Prostate gland (tissue), 2 donors: ENCODE measurements around the gene TPST2. TPM values are rescaled to one million over a fixed set of nuclear protein-coding genes. Genes with fewer than 3 reads are reported as not detected.
A peak's percentile ranks its signal among the peaks of the same experiment; 100 is the strongest.

Experiments
- DNase-seq: peaks from one replicate; pipeline ENCODE4 v3.0.0-alpha.2; 2019; ENCODE audit warnings: low spot score
- H3K27ac ChIP-seq, 2 donors: fragments of 200-600 bp; sonication (generic); 2 replicates each; pipeline ENCODE4 v1.5.1; 2017 to 2019
- H3K27me3 ChIP-seq: fragments of 200-600 bp; sonication (generic); replicated peaks from 2 replicates; pipeline ENCODE4 v1.5.1; 2019; ENCODE audit not compliant: insufficient read depth
- H3K36me3 ChIP-seq, 2 donors: fragments of 200-600 bp; sonication (generic); 1 replicate in 1 of 2; 2 replicates in 1 of 2; pipeline versions ENCODE4 v1.5.1 to v1.8.1; 2017 to 2019
- H3K4me1 ChIP-seq: fragments of 200-600 bp; sonication (generic); replicated peaks from 2 replicates; pipeline ENCODE4 v1.5.1; 2019
- H3K4me3 ChIP-seq, 2 donors: fragments of 200-600 bp; sonication (generic); 2 replicates each; pipeline ENCODE4 v1.5.1; 2017 to 2019
- H3K9me3 ChIP-seq: fragments of 200-600 bp; sonication (generic); 2 replicates; pipeline ENCODE4 v1.5.1; 2017
- CTCF ChIP-seq, 4 experiments: fragments of 200-600 bp in 2 of 4; fragments of 450-650 bp in 2 of 4; sonication (generic) in 2 of 4; IDR thresholded peaks; 1 replicate in 3 of 4; 2 replicates in 1 of 4; pipeline ENCODE4 v1.5.1; 2016 to 2019; ENCODE audit warnings: antibody characterized with exemption in 4 of 4, mild to moderate bottlenecking in 2 of 4, moderate library complexity in 2 of 4
- POLR2A ChIP-seq: fragments of 450-650 bp; IDR thresholded peaks from one replicate; pipeline ENCODE4 v1.6.1; 2016; ENCODE audit warnings: antibody characterized with exemption, mild to moderate bottlenecking
- POLR2AphosphoS5 ChIP-seq: sonication (generic); formaldehyde crosslinking; IDR thresholded peaks from one replicate; pipeline ENCODE4 v1.6.1; 2017; ENCODE audit warnings: antibody characterized with exemption
- WGBS: methylation state at CpG from one replicate; pipeline ENCODE4 v1.1.5; 2018; 5-methylcytosine and 5-hydroxymethylcytosine counted together
- intact Hi-C: fragments of 100-400 bp; cut with DNase I; formaldehyde crosslinking; loops from one replicate; pipeline ENCODE4 v1.14.2; 2022
- total RNA-seq, 2 donors: library from RNA; depleted of rRNA; stranded (reverse); fragments of >200 nt; gene quantifications; one replicate each; pipeline ENCODE4 v1.1.0, GENCODE V29; 2016

Gene TPST2
- total RNA-seq, 2 donors from 2014 or later = 49.4 to 200 TPM

DNA sequence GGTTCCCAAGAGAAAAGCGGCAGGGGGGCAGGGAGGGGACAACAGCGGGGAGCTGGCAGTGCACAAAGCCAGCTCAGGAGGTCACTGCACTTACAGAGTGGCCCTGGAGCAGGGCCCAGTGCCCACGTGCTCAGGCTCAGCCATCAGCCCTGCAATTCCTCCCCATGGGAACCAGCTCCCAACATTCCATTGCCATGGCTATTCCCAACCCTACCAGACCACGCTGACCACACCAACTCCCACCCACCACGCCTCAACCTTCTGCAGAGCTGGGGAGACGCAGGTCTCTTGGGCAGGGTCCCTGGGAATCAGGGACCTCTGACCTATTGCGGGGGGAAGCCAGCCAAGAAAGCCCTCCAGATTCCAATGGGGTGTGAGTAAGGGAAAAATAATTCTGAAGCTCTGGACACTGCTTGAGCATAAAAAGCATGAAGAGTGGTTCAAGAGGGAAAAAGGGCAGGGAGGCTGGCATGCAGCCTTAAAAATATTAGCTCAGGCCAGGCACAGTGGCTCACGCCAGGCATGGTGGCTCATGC lies 39.4 kb downstream of the TPST2 start:
- 71% methylated on average over 8 of the region's 8 CpGs for WGBS
- no peak overlapping the region for H3K4me3 ChIP-seq
- no peak for TF ChIP-seq CTCF (IDR thresholded peaks at IDR 0.05)
- no peak for TF ChIP-seq POLR2A
- H3K4me1 ChIP-seq = no peaks in the 10 kb centered on the region
- H3K9me3 ChIP-seq = no peaks in the 10 kb centered on the region
- no peaks in the 10 kb centered on the region for H3K36me3 ChIP-seq
- H3K27me3 ChIP-seq = no peaks in the 10 kb centered on the region
- no peak overlapping the region for H3K27ac ChIP-seq
- no peak for DNase-seq
- intact Hi-C loops = no loop called here

DNA sequence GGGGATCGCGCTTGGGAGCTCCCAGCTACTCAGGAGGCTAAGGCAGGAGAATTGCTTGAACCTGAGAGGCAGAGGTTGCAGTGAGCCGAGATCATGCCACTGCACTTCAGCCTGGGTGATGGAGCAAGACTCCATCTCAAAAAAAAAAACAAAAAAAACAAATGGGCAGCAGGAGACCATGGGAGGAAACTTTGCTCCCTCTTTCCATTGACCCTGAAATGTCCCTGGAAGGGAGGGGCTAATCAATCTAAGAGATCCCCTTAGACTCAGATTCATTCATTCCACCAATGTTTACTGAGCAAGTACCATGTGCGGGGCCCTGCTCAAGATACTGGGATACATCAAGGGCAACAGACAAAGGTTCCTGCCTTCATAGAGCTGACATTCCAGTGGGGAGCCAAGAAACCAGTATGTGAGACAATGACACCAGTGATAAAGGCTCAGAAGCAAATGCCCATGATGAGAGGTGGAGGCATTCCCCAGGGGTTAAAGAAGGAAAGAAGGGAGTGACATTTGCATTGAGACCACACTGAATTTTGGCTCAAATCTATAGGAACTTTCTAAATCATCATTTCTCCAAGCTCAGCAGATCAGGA lies 39.9 kb downstream of the TPST2 start:
- WGBS = 94% methylated on average over 4 of the region's 4 CpGs
- no peak for DNase-seq
- TF ChIP-seq POLR2AphosphoS5 (no peak), CTCF (IDR thresholded peaks at IDR 0.05) (no peak), POLR2A (no peak)
- no peak overlapping the region for H3K27ac ChIP-seq
- H3K36me3 ChIP-seq = no peaks in the 10 kb centered on the region
- intact Hi-C loops = no loop called here
- H3K4me1 ChIP-seq = no peaks in the 10 kb centered on the region
- no peak overlapping the region for H3K4me3 ChIP-seq
- H3K27me3 ChIP-seq = no peaks in the 10 kb centered on the region
- no peaks in the 10 kb centered on the region for H3K9me3 ChIP-seq

- H3K27me3 ChIP-seq = no peaks in the 10 kb centered on the region
- H3K36me3 ChIP-seq = no peaks in the 10 kb centered on the region
- H3K4me1 ChIP-seq = no peaks in the 10 kb centered on the region
- peak overlapping the region; percentile 20 to 53 for H3K27ac ChIP-seq
- no peak overlapping the region for H3K4me3 ChIP-seq
- 41% methylated on average over 6 of the region's 6 CpGs for WGBS
- intact Hi-C loops = no loop called here
- peak; percentile 80 for DNase-seq
- no peak for TF ChIP-seq POLR2A
- no peak for TF ChIP-seq CTCF (IDR thresholded peaks at IDR 0.05)
- peak; percentile 87 for TF ChIP-seq POLR2AphosphoS5
- no peaks in the 10 kb centered on the region for H3K9me3 ChIP-seq
These were observed 40.9 kb downstream of the TPST2 start for GRCh38 chr22:26548984-26549383.

GRCh38 chr22:26548303-26548702 lies 41.6 kb downstream of the TPST2 start:
- H3K4me1 ChIP-seq = no peaks in the 10 kb centered on the region
- no peak for DNase-seq
- no peaks in the 10 kb centered on the region for H3K27me3 ChIP-seq
- WGBS = 77% methylated on average over 3 of the region's 3 CpGs
- no peak overlapping the region for H3K4me3 ChIP-seq
- H3K27ac ChIP-seq = peak overlapping the region; percentile 20 to 26
- TF ChIP-seq POLR2A (no peak), CTCF (IDR thresholded peaks at IDR 0.05) (no peak), POLR2AphosphoS5 (no peak)
- no peaks in the 10 kb centered on the region for H3K36me3 ChIP-seq
- intact Hi-C loops = no loop called here
- no peaks in the 10 kb centered on the region for H3K9me3 ChIP-seq

- intact Hi-C loops = no loop called here
These were observed 42.1 kb downstream of the TPST2 start for GRCh38 chr22:26547837-26548236.

More at GRCh38 chr22:26547837-26548236, 42.1 kb downstream of the TPST2 start:
- no peak overlapping the region for H3K27ac ChIP-seq
- no peaks in the 10 kb centered on the region for H3K36me3 ChIP-seq
- no peaks in the 10 kb centered on the region for H3K4me1 ChIP-seq
- no peak overlapping the region for H3K4me3 ChIP-seq
- H3K27me3 ChIP-seq = no peaks in the 10 kb centered on the region
- DNase-seq = no peak
- no peak for TF ChIP-seq POLR2AphosphoS5
- no peak for TF ChIP-seq CTCF (IDR thresholded peaks at IDR 0.05)
- no peak for TF ChIP-seq POLR2A
- WGBS = 91% methylated on average over 4 of the region's 4 CpGs
- H3K9me3 ChIP-seq = no peaks in the 10 kb centered on the region
